CD8-positive, alpha-beta memory T cell (primary cell): ENCODE results near the gene KLHL7. TPM values are rescaled to one million over a fixed set of nuclear protein-coding genes. Genes with fewer than 3 reads are reported as not detected.
A peak's percentile ranks its signal among the peaks of the same experiment; 100 is the strongest.

Source experiments
- CTCF ChIA-PET: fragments of 350-600 bp; sonication (Branson Sonifier 250); formaldehyde crosslinking; loops from one replicate; lab custom pipeline; 2021; ENCODE audit warnings: antibody characterized with exemption; lab: Charles Lee
- POLR2A ChIA-PET: fragments of 350-600 bp; sonication (Branson Sonifier 250); formaldehyde crosslinking; loops from one replicate; lab custom pipeline; 2021; ENCODE audit warnings: antibody characterized with exemption; lab: Charles Lee
- DNase-seq, 5 donors: peaks; one replicate each; pipeline versions ENCODE4 v3.0.0 to v3.0.0-alpha.2; 2020 to 2022; ENCODE audit warnings: mixed read lengths in 1 of 5
- H3K27ac ChIP-seq: one replicate; pipeline ENCODE4 v1.7.0; 2013; ENCODE audit warnings: low read depth, mild to moderate bottlenecking, low read length, moderate library complexity
- H3K27me3 ChIP-seq: 2 replicates; pipeline ENCODE4 v1.7.0; 2013; ENCODE audit warnings: low read length, mild to moderate bottlenecking; ENCODE audit not compliant: insufficient read depth, poor library complexity, severe bottlenecking
- H3K36me3 ChIP-seq: 2 replicates; pipeline ENCODE4 v1.7.0; 2013; ENCODE audit warnings: mild to moderate bottlenecking, low read length, moderate library complexity; ENCODE audit not compliant: insufficient read depth
- H3K4me1 ChIP-seq: 2 replicates; pipeline ENCODE4 v1.7.0; 2013; ENCODE audit warnings: mild to moderate bottlenecking, low read length, moderate library complexity; ENCODE audit not compliant: insufficient read depth
- H3K4me3 ChIP-seq: 2 replicates; pipeline ENCODE4 v1.7.0; 2013; ENCODE audit warnings: mild to moderate bottlenecking, low read length
- H3K9me3 ChIP-seq: 2 replicates; pipeline ENCODE4 v1.7.0; 2013; ENCODE audit warnings: mild to moderate bottlenecking, low read length
- H3K27ac Mint-ChIP-seq, 8 donors: one replicate each; pipeline ENCODE4 v1.8.0; 2020 to 2021; ENCODE audit warnings: mixed read lengths in 8 of 8, mild to moderate bottlenecking in 6 of 8, inconsistent platforms in 3 of 8, moderate library complexity in 3 of 8
- H3K27me3 Mint-ChIP-seq, 2 donors: one replicate each; pipeline ENCODE4 v1.8.0; 2020 to 2021; ENCODE audit warnings: mixed read lengths in 2 of 2, mild to moderate bottlenecking in 1 of 2, moderate library complexity in 1 of 2
- H3K36me3 Mint-ChIP-seq, 3 donors: one replicate each; pipeline ENCODE4 v1.8.0; 2020 to 2021; ENCODE audit warnings: mixed read lengths in 3 of 3, inconsistent platforms in 1 of 3, mild to moderate bottlenecking in 1 of 3
- H3K4me1 Mint-ChIP-seq, 3 donors: one replicate each; pipeline ENCODE4 v1.8.0; 2020 to 2021; ENCODE audit warnings: mixed read lengths in 3 of 3, inconsistent platforms in 1 of 3, mild to moderate bottlenecking in 1 of 3
- H3K4me3 Mint-ChIP-seq, 7 donors: one replicate each; pipeline ENCODE4 v1.8.0; 2020 to 2021; ENCODE audit warnings: mixed read lengths in 7 of 7, mild to moderate bottlenecking in 6 of 7, moderate library complexity in 4 of 7, inconsistent platforms in 2 of 7
- H3K9me3 Mint-ChIP-seq, 5 donors: one replicate each; pipeline ENCODE4 v1.8.0; 2020 to 2022; ENCODE audit warnings: mixed read lengths in 5 of 5, mild to moderate bottlenecking in 3 of 5, moderate library complexity in 2 of 5, inconsistent platforms in 1 of 5
- polyA plus RNA-seq: library from polyadenylated mRNA; unstranded; fragments of 300-500 nt; fragmentation: Illumina TruSeq; gene quantifications from one replicate; pipeline ENCODE4 v1.2.3, GENCODE V29; 2021
- total RNA-seq, 2 experiments: library from RNA; stranded (reverse); gene quantifications; one replicate each; pipeline ENCODE4 v1.2.3, GENCODE V29; 2021

The KLHL7 gene
- total and polyA plus RNA-seq, 3 experiments from 2014 or later: 20.4 to 29.9 (median 20.9) TPM

DNA sequence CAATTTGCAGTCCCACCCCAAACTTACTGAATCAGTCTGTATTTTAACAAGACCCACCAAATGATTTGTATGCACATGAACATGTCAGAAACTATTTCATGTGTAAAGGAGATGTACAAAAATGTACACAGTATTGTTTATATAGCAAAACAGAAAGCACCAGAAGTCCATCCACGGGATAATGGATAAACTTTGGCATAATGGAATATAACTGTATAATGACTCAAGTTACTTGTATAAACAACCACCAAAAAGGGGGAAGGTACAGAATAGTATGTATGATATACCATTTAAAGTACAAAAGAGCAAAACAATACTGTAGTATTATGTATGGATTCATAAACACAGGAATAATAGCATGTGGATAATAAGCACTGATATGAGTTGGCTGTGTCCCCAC, 98.7 kb downstream of the KLHL7 start:
- H3K9me3 ChIP-seq: no peaks in the 10 kb centered on the region
- H3K27me3 Mint-ChIP-seq: peaks cover 0 to 19% of the 10 kb centered on the region in 2 donors
- H3K36me3 ChIP-seq: peaks cover 6% of the 10 kb centered on the region
- ChIA-PET POLR2A (no interaction called here), CTCF (interaction anchor here (1.4 kb wide), 1 partner anchor 118 kb away, joined by 4 read pairs; no protein-coding TSS in a partner anchor)
- no peaks in the 10 kb centered on the region for H3K9me3 Mint-ChIP-seq
- H3K36me3 Mint-ChIP-seq: peaks cover 15 to 32% (median 22%) of the 10 kb centered on the region in 3 donors
- H3K4me3 ChIP-seq: no peak overlapping the region
- no peak overlapping the region for H3K27ac Mint-ChIP-seq
- H3K27me3 ChIP-seq: no peaks in the 10 kb centered on the region
- peaks cover 4 to 20% (median 11%) of the 10 kb centered on the region in 3 donors for H3K4me1 Mint-ChIP-seq
- no peak for DNase-seq
- no peak overlapping the region for H3K27ac ChIP-seq
- no peak overlapping the region for H3K4me3 Mint-ChIP-seq
- H3K4me1 ChIP-seq: no peaks in the 10 kb centered on the region

- Histone ChIP-seq H3K4me1 (no peaks in the 10 kb centered on the region), H3K4me3 (no peak overlapping the region), H3K27me3 (no peaks in the 10 kb centered on the region), H3K27ac (no peak overlapping the region), H3K36me3 (no peaks in the 10 kb centered on the region), H3K9me3 (no peaks in the 10 kb centered on the region)
- DNase-seq: no peak
- no peaks in the 10 kb centered on the region for H3K9me3 Mint-ChIP-seq
- H3K4me3 Mint-ChIP-seq: peak overlapping the region in 3 of 7 donors; percentile 19 to 74 (median 64)
- CTCF ChIA-PET: interaction anchor here (1.2 to 1.4 kb wide), 2 partner anchors 9 to 120 kb away, joined by 4 read pairs; no protein-coding TSS in a partner anchor
- H3K27me3 Mint-ChIP-seq: peaks cover 0 to 22% of the 10 kb centered on the region in 2 donors
- H3K27ac Mint-ChIP-seq: peak overlapping the region in 2 of 8 donors; percentile 17 to 73
- POLR2A ChIA-PET: no interaction called here
- peaks cover 4 to 20% (median 11%) of the 10 kb centered on the region in 3 donors for H3K4me1 Mint-ChIP-seq
- peaks cover 10 to 19% (median 14%) of the 10 kb centered on the region in 3 donors for H3K36me3 Mint-ChIP-seq
Measured at GRCh38 chr7:23205577-23205908, 100.0 kb downstream of the KLHL7 start.

DNA sequence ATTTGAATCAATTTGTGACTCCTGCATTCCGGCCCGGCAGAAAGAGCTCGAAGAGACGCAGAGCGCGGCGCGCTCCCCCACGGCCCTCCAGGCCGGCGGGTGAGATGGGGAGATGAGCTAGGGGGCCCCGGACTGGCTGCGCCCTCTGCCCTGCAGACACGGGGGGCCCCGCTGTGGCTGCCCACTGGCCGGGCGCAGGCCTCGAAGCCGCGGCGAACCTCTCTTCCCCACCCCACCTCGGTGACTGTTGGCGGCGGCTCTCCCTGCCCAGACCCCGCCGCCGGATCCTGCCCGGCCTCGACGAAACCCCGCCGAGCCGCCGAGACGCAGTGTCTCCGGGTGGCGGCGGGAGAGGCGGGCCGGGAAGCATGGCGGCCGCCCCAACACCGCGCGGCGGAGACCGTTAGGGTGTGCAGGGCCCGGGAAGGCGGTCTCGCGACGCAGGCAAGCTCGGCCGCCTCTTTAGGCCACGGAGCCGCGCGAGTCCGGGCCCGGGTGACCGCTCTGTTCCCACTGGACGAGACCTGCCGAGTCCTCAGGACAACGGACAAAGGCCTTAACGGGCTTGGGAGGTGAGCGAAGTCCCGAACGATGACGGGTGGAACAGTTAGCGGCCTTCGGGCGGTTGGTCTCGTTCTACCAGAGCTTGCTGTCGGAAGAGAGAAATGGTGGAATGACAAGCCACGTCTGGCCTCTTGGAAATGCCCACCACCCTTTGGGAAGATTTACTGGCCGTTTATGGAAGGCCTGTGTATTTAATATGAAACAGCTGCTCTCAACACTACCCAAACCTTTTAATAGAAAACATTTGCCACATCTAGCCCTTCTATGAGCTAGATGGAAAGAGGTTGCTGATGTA, 100.6 kb downstream of the KLHL7 start:
- Histone ChIP-seq H3K4me1 (no peaks in the 10 kb centered on the region), H3K36me3 (no peaks in the 10 kb centered on the region), H3K9me3 (no peaks in the 10 kb centered on the region), H3K27ac (no peak overlapping the region), H3K4me3 (no peak overlapping the region), H3K27me3 (no peaks in the 10 kb centered on the region)
- Mint-ChIP-seq H3K4me1 (peaks cover 4 to 20% (median 11%) of the 10 kb centered on the region in 3 donors), H3K9me3 (no peaks in the 10 kb centered on the region), H3K36me3 (peaks cover 9 to 14% (median 12%) of the 10 kb centered on the region in 3 donors), H3K27ac (peak overlapping the region in 2 of 8 donors; percentile 64 to 73), H3K4me3 (peak overlapping the region in 3 of 7 donors; percentile 19 to 74 (median 64)), H3K27me3 (peaks cover 5 to 22% of the 10 kb centered on the region in 2 donors)
- ChIA-PET POLR2A (no interaction called here), CTCF (interaction anchor here (1.2 to 1.4 kb wide), 2 partner anchors 10 to 120 kb away, joined by 4 read pairs; no protein-coding TSS in a partner anchor)
- DNase-seq: peak in 1 of 5 donors; percentile 19

- Mint-ChIP-seq H3K27me3 (peaks cover 6 to 22% of the 10 kb centered on the region in 2 donors), H3K9me3 (no peaks in the 10 kb centered on the region), H3K4me1 (peaks cover 4 to 20% (median 11%) of the 10 kb centered on the region in 3 donors), H3K36me3 (peaks cover 5 to 9% (median 7%) of the 10 kb centered on the region in 3 donors), H3K27ac (peak overlapping the region in 3 of 8 donors; percentile 20 to 64 (median 31)), H3K4me3 (peak overlapping the region in 2 of 7 donors; percentile 56)
- Histone ChIP-seq H3K27me3 (no peaks in the 10 kb centered on the region), H3K36me3 (no peaks in the 10 kb centered on the region), H3K9me3 (no peaks in the 10 kb centered on the region), H3K4me3 (no peak overlapping the region), H3K4me1 (no peaks in the 10 kb centered on the region), H3K27ac (no peak overlapping the region)
- DNase-seq: no peak
- ChIA-PET POLR2A (no interaction called here), CTCF (interaction anchor here (1.2 kb wide), 1 partner anchor 11 kb away, joined by 4 read pairs; no protein-coding TSS in a partner anchor)
Measured at GRCh38 chr7:23207021-23207420, 101.4 kb downstream of the KLHL7 start.

DNA sequence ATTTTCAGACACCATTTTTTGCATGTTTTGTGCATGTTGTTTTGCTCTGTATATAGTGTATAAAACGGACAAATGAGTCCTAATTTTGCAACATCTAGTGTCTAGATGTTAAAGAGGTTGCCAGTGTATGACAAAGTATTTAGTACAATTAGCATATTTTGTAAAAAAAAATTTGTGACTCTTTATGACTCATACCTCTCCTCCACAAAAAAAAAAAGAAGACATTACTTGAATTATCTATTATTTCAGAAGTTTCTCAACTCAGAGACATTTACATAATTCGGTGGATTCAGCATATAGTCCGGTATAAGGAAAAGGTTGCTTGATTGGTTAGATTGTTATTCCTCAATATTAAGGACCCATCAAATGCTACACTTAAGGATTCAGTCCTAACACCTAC, 102.3 kb downstream of the KLHL7 start:
- Histone ChIP-seq H3K4me1 (no peaks in the 10 kb centered on the region), H3K9me3 (no peaks in the 10 kb centered on the region), H3K27me3 (no peaks in the 10 kb centered on the region), H3K4me3 (no peak overlapping the region), H3K27ac (no peak overlapping the region), H3K36me3 (no peaks in the 10 kb centered on the region)
- H3K36me3 Mint-ChIP-seq: peaks cover 3 to 9% (median 5%) of the 10 kb centered on the region in 3 donors
- no peak overlapping the region for H3K27ac Mint-ChIP-seq
- H3K27me3 Mint-ChIP-seq: peaks cover 8 to 22% of the 10 kb centered on the region in 2 donors
- peaks cover 4 to 20% (median 11%) of the 10 kb centered on the region in 3 donors for H3K4me1 Mint-ChIP-seq
- no peaks in the 10 kb centered on the region for H3K9me3 Mint-ChIP-seq
- no peak for DNase-seq
- ChIA-PET POLR2A (no interaction called here), CTCF (no interaction called here)
- no peak overlapping the region for H3K4me3 Mint-ChIP-seq

- no peak overlapping the region for H3K4me3 ChIP-seq
- Mint-ChIP-seq H3K27ac (no peak overlapping the region), H3K36me3 (peaks cover 3 to 9% (median 5%) of the 10 kb centered on the region in 3 donors), H3K4me3 (no peak overlapping the region), H3K27me3 (peaks cover 8 to 22% of the 10 kb centered on the region in 2 donors), H3K9me3 (no peaks in the 10 kb centered on the region), H3K4me1 (peaks cover 4 to 20% (median 11%) of the 10 kb centered on the region in 3 donors)
- H3K27me3 ChIP-seq: no peaks in the 10 kb centered on the region
- DNase-seq: no peak
- H3K4me1 ChIP-seq: no peaks in the 10 kb centered on the region
- CTCF ChIA-PET: no interaction called here
- POLR2A ChIA-PET: no interaction called here
- H3K27ac ChIP-seq: no peak overlapping the region
- no peaks in the 10 kb centered on the region for H3K36me3 ChIP-seq
- H3K9me3 ChIP-seq: no peaks in the 10 kb centered on the region
Measured at GRCh38 chr7:23208316-23208715, 102.7 kb downstream of the KLHL7 start.

GRCh38 chr7:23210506-23210905, 104.9 kb downstream of the KLHL7 start:
- Mint-ChIP-seq H3K4me1 (peaks cover 2 to 17% (median 8%) of the 10 kb centered on the region in 3 donors), H3K9me3 (no peaks in the 10 kb centered on the region), H3K27me3 (peaks cover 10 to 19% of the 10 kb centered on the region in 2 donors), H3K36me3 (peaks cover 0 to 7% (median under 1%) of the 10 kb centered on the region in 3 donors), H3K4me3 (no peak overlapping the region), H3K27ac (no peak overlapping the region)
- ChIA-PET POLR2A (no interaction called here), CTCF (no interaction called here)
- H3K27me3 ChIP-seq: no peaks in the 10 kb centered on the region
- DNase-seq: no peak
- no peaks in the 10 kb centered on the region for H3K36me3 ChIP-seq
- no peaks in the 10 kb centered on the region for H3K9me3 ChIP-seq
- H3K27ac ChIP-seq: no peak overlapping the region
- no peak overlapping the region for H3K4me3 ChIP-seq
- H3K4me1 ChIP-seq: no peaks in the 10 kb centered on the region

- Mint-ChIP-seq H3K27me3 (peaks cover 13 to 21% of the 10 kb centered on the region in 2 donors), H3K36me3 (peaks cover 0 to 3% (median 0%) of the 10 kb centered on the region in 3 donors), H3K4me3 (no peak overlapping the region), H3K9me3 (no peaks in the 10 kb centered on the region), H3K27ac (no peak overlapping the region), H3K4me1 (peaks cover 0 to 12% (median 3%) of the 10 kb centered on the region in 3 donors)
- POLR2A ChIA-PET: no interaction called here
- no peaks in the 10 kb centered on the region for H3K27me3 ChIP-seq
- no peaks in the 10 kb centered on the region for H3K36me3 ChIP-seq
- no peaks in the 10 kb centered on the region for H3K9me3 ChIP-seq
- no peak for DNase-seq
- H3K4me1 ChIP-seq: no peaks in the 10 kb centered on the region
- CTCF ChIA-PET: no interaction called here
- no peak overlapping the region for H3K4me3 ChIP-seq
- H3K27ac ChIP-seq: no peak overlapping the region
Measured at GRCh38 chr7:23211589-23211988, 106.0 kb downstream of the KLHL7 start.
